Measurements from ENCODE around the gene HBS1L. TPM values are rescaled to one million over a fixed set of nuclear protein-coding genes. Genes with fewer than 3 reads are reported as not detected.

The HBS1L gene
- total and polyA plus RNA-seq, 9 of the 15 experiments (the other 6 are each of a cell fraction or from before 2014, with no cell fraction given), result 101 to 199 (median 145) TPM

- TF ChIP-seq RBM34 (IDR thresholded peaks at IDR 0.05; ENCODE audit: borderline replicate concordance, insufficient read depth, low read length) (no peak), GTF2E2 (tag; IDR thresholded peaks at IDR 0.05) (0 out of 2 replicates have a peak, but pooled peaks have one; percentile 35), BRD9 (IDR thresholded peaks at IDR 0.05; ENCODE audit: low read depth, partially characterized antibody) (peak; percentile 24), SREBF2 (CRISPR knock-in tag; IDR thresholded peaks at IDR 0.05) (no peak), OTX1 (CRISPR knock-in tag; IDR thresholded peaks at IDR 0.05) (no peak), SMARCC2 (IDR thresholded peaks at IDR 0.05; ENCODE audit: low read depth) (peak; percentile 88; the same call in 1 of the 2 replicates), ARID1B (IDR thresholded peaks at IDR 0.05) (peak; percentile 92), ILF3 (IDR thresholded peaks at IDR 0.05; ENCODE audit: borderline replicate concordance) (0 out of 2 replicates have a peak, but pooled peaks have one; percentile 52), PHTF2 (CRISPR knock-in tag; IDR thresholded peaks at IDR 0.05) (no peak), LEF1 (IDR thresholded peaks at IDR 0.05) (peak; percentile 84), CHAMP1 (IDR thresholded peaks at IDR 0.05) (peak; percentile 66), KDM1A (IDR thresholded peaks at IDR 0.05) (0 out of 4 replicates have a peak, but pooled peaks have one; percentile 11 to 18), FOS (IDR thresholded peaks at IDR 0.05; ENCODE audit: extremely low read depth, insufficient read length) (no peak), JUND (IDR thresholded peaks at IDR 0.05; ENCODE audit: borderline replicate concordance, low read depth, low read length) (peak; percentile 56; the same call in 1 of the 2 replicates), JUND (tag; IDR thresholded peaks at IDR 0.05; ENCODE audit: borderline replicate concordance, low read depth, low read length) (peak; percentile 23; the same call in 1 of the 3 replicates), SAP30 (IDR thresholded peaks at IDR 0.05; ENCODE audit: borderline replicate concordance, insufficient read depth, low read depth, low read length, poor library complexity, severe bottlenecking) (no peak), SUPT5H (IDR thresholded peaks at IDR 0.05) (no peak), GATAD2B (IDR thresholded peaks at IDR 0.05; ENCODE audit: borderline replicate concordance) (peak; percentile 97), ZFPM2 (CRISPR knock-in tag; IDR thresholded peaks at IDR 0.05) (no peak), RAD51 (IDR thresholded peaks at IDR 0.05; ENCODE audit: borderline replicate concordance, low read depth) (no peak), TCF3 (CRISPR knock-in tag; IDR thresholded peaks at IDR 0.05) (peak; percentile 56), TBL1XR1 (IDR thresholded peaks at IDR 0.05; ENCODE audit: low read length in 2 of 2) (0 out of 4 replicates have a peak, but pooled peaks of 1 of the 2 experiments have one; percentile 21), IFI16 (CRISPR knock-in tag; IDR thresholded peaks at IDR 0.05) (no peak), MAZ (CRISPR knock-in tag; conservative IDR thresholded peaks at IDR 0.05 in 1 of 2, IDR thresholded peaks at IDR 0.05 in 1 of 2) (peak in 1 of 2 experiments; percentile 29; a peak in 1 of 4 replicates)
- TF ChIP-seq, protein P1, sequence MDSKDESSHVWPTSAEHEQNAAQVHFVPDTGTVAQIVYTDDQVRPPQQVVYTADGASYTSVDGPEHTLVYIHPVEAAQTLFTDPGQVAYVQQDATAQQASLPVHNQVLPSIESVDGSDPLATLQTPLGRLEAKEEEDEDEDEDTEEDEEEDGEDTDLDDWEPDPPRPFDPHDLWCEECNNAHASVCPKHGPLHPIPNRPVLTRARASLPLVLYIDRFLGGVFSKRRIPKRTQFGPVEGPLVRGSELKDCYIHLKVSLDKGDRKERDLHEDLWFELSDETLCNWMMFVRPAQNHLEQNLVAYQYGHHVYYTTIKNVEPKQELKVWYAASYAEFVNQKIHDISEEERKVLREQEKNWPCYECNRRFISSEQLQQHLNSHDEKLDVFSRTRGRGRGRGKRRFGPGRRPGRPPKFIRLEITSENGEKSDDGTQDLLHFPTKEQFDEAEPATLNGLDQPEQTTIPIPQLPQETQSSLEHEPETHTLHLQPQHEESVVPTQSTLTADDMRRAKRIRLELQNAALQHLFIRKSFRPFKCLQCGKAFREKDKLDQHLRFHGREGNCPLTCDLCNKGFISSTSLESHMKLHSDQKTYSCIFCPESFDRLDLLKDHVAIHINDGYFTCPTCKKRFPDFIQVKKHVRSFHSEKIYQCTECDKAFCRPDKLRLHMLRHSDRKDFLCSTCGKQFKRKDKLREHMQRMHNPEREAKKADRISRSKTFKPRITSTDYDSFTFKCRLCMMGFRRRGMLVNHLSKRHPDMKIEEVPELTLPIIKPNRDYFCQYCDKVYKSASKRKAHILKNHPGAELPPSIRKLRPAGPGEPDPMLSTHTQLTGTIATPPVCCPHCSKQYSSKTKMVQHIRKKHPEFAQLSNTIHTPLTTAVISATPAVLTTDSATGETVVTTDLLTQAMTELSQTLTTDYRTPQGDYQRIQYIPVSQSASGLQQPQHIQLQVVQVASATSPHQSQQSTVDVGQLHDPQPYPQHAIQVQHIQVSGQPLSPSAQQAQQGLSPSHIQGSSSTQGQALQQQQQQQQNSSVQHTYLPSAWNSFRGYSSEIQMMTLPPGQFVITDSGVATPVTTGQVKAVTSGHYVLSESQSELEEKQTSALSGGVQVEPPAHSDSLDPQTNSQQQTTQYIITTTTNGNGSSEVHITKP (IDR thresholded peaks at IDR 0.05; ENCODE audit: partially characterized antibody), result peak; percentile 45
These were observed 73.8 kb downstream of the HBS1L start (continued) for GRCh38 chr6:134980846-134981245.
